AG04450 (cell line): ENCODE results near the gene ZNF443. TPM values are rescaled to one million over a fixed set of nuclear protein-coding genes. Genes with fewer than 3 reads are reported as not detected.
A peak's percentile ranks its signal among the peaks of the same experiment; 100 is the strongest.
"Not testable (repeated sequence)": the region's sequence is repeated elsewhere in the genome, so short reads cannot be mapped to it uniquely, and the experiment has no call there.

Source experiments
- CTCF ChIA-PET: fragments of 300-600, 350-600 bp; formaldehyde crosslinking; extraction: SDS; loops from one replicate; lab custom pipeline; 2022; ENCODE audit warnings: antibody characterized with exemption, inconsistent platforms; lab: Charles Lee
- POLR2A ChIA-PET: fragments of 350-600 bp; formaldehyde crosslinking; extraction: SDS; loops from one replicate; lab custom pipeline; 2021; ENCODE audit warnings: antibody characterized with exemption, inconsistent platforms; lab: Yijun Ruan, JAX
- DNase-seq: peaks from one replicate; pipeline ENCODE4 v3.0.0-alpha.2; 2011; ENCODE audit warnings: low read depth, low spot score
- H3K27ac ChIP-seq: one replicate; pipeline ENCODE4 v1.5.1; 2012; ENCODE audit warnings: low read depth, low read length, control low read depth
- H3K27me3 ChIP-seq: one replicate; pipeline ENCODE4 v1.6.0; 2012; ENCODE audit warnings: low read length; ENCODE audit not compliant: control insufficient read depth, insufficient read depth
- H3K4me3 ChIP-seq: 2 replicates; pipeline ENCODE4 v1.5.1; 2011; ENCODE audit warnings: mild to moderate bottlenecking, low read depth, low read length, control low read depth
- H3K9me3 ChIP-seq: 2 replicates; pipeline ENCODE4 v1.5.1; 2012; ENCODE audit warnings: low read length; ENCODE audit not compliant: control insufficient read depth, insufficient read depth
- CTCF ChIP-seq: IDR thresholded peaks from 2 replicates; pipeline ENCODE4 v1.5.1; 2011; ENCODE audit warnings: low read depth, low read length, control low read depth, inconsistent platforms
- polyA plus RNA-seq: library from polyadenylated mRNA; depleted of rRNA; stranded (reverse); fragments of >200 nt; gene quantifications from 2 replicates; pipeline ENCODE4 v1.2.3, GENCODE V29; 2011

ZNF443 gene
- polyA plus RNA-seq, 1 experiment = 1.7 TPM

- ChIA-PET CTCF (interaction anchor here (1.4 kb wide), 1 partner anchor 100 kb away, joined by 5 read pairs; the partner anchor contains the start of gene ZNF442), POLR2A (no interaction called here)
- Histone ChIP-seq H3K27me3 (no peaks in the 10 kb centered on the region), H3K9me3 (peaks cover 41% of the 10 kb centered on the region), H3K27ac (no peak overlapping the region), H3K4me3 (no peak overlapping the region)
- TF ChIP-seq CTCF = no peak
- DNase-seq = no peak
These were observed 24.4 kb upstream of the ZNF443 start for GRCh38 chr19:12465211-12465610.

GRCh38 chr19:12464769-12465168, 23.9 kb upstream of the ZNF443 start:
- no peaks in the 10 kb centered on the region for H3K27me3 ChIP-seq
- H3K4me3 ChIP-seq = no peak overlapping the region
- TF ChIP-seq CTCF = no peak
- H3K9me3 ChIP-seq = peaks cover 42% of the 10 kb centered on the region
- CTCF ChIA-PET = interaction anchor here (1.4 kb wide), 1 partner anchor 99 kb away, joined by 5 read pairs; the partner anchor contains the start of gene ZNF442
- POLR2A ChIA-PET = no interaction called here
- no peak for DNase-seq
- H3K27ac ChIP-seq = no peak overlapping the region

GRCh38 chr19:12464139-12464538, 23.3 kb upstream of the ZNF443 start:
- H3K27me3 ChIP-seq, DNase-seq, H3K27ac ChIP-seq, POLR2A ChIA-PET, CTCF ChIA-PET, H3K4me3 ChIP-seq: not testable (repeated sequence)
- H3K9me3 ChIP-seq = peaks cover 36% of the 10 kb centered on the region

- no peak for TF ChIP-seq CTCF
- H3K4me3 ChIP-seq = no peak overlapping the region
- no peaks in the 10 kb centered on the region for H3K27me3 ChIP-seq
- POLR2A ChIA-PET = no interaction called here
- H3K27ac ChIP-seq = no peak overlapping the region
- DNase-seq = no peak
- peaks cover 32% of the 10 kb centered on the region for H3K9me3 ChIP-seq
- CTCF ChIA-PET = no interaction called here
These were observed 12.7 kb upstream of the ZNF443 start for GRCh38 chr19:12453495-12453894.

GRCh38 chr19:12450844-12451243, 10.0 kb upstream of the ZNF443 start:
- ChIA-PET CTCF (no interaction called here), POLR2A (no interaction called here)
- no peak for DNase-seq
- Histone ChIP-seq H3K4me3 (no peak overlapping the region), H3K27ac (no peak overlapping the region), H3K27me3 (no peaks in the 10 kb centered on the region), H3K9me3 (peaks cover 30% of the 10 kb centered on the region)
- TF ChIP-seq CTCF = no peak

GRCh38 chr19:12448808-12449207, 8.0 kb upstream of the ZNF443 start:
- no peak overlapping the region for H3K4me3 ChIP-seq
- TF ChIP-seq CTCF = no peak
- no peak overlapping the region for H3K27ac ChIP-seq
- peaks cover 33% of the 10 kb centered on the region for H3K9me3 ChIP-seq
- H3K27me3 ChIP-seq = no peaks in the 10 kb centered on the region
- no peak for DNase-seq
- ChIA-PET POLR2A (no interaction called here), CTCF (no interaction called here)

GRCh38 chr19:12439686-12440540, 908 bp downstream of the ZNF443 start:
- H3K27ac ChIP-seq, CTCF ChIA-PET, H3K27me3 ChIP-seq, H3K9me3 ChIP-seq, DNase-seq: not testable (repeated sequence)
- H3K4me3 ChIP-seq = peak overlapping the region; percentile 82
- POLR2A ChIA-PET = interaction anchor here (0.6 to 1.2 kb wide), 3 partner anchors 74 to 1029 kb away, joined by 3 to 6 read pairs (median 3); partner anchors contain the start of genes ZNF136 and ZNF442
